ENCODE results near the gene ADAT2. TPM values are rescaled to one million over a fixed set of nuclear protein-coding genes. Genes with fewer than 3 reads are reported as not detected.

ADAT2 gene
- total RNA-seq, 2 experiments from 2014 or later = 29.6 to 31.6 TPM

GRCh38 chr6:143395699-143396098 is 54.8 kb downstream of the ADAT2 start:
- Mint-ChIP-seq H3K27ac (no peak overlapping the region), H3K4me1 (peaks cover 7% of the 10 kb centered on the region), H3K27me3 (no peaks in the 10 kb centered on the region), H3K9me3 (no peaks in the 10 kb centered on the region), H3K4me3 (no peak overlapping the region), H3K36me3 (no peaks in the 10 kb centered on the region)
- no peak for DNase-seq

- no peaks in the 10 kb centered on the region for H3K36me3 Mint-ChIP-seq
- H3K4me1 Mint-ChIP-seq = no peaks in the 10 kb centered on the region
- no peak for DNase-seq
- H3K9me3 Mint-ChIP-seq = no peaks in the 10 kb centered on the region
- H3K27ac Mint-ChIP-seq = no peak overlapping the region
- no peak overlapping the region for H3K4me3 Mint-ChIP-seq
- H3K27me3 Mint-ChIP-seq = no peaks in the 10 kb centered on the region
Observed at GRCh38 chr6:143394389-143394788, 56.1 kb downstream of the ADAT2 start.

GRCh38 chr6:143390278-143390677 is 60.2 kb downstream of the ADAT2 start:
- Mint-ChIP-seq H3K4me1 (no peaks in the 10 kb centered on the region), H3K9me3 (no peaks in the 10 kb centered on the region), H3K36me3 (no peaks in the 10 kb centered on the region), H3K27me3 (no peaks in the 10 kb centered on the region), H3K4me3 (no peak overlapping the region), H3K27ac (no peak overlapping the region)
- DNase-seq = no peak

- Mint-ChIP-seq H3K4me1 (no peaks in the 10 kb centered on the region), H3K27me3 (peaks cover 4% of the 10 kb centered on the region), H3K27ac (no peak overlapping the region), H3K4me3 (no peak overlapping the region), H3K9me3 (no peaks in the 10 kb centered on the region), H3K36me3 (no peaks in the 10 kb centered on the region)
- no peak for DNase-seq
Observed at GRCh38 chr6:143385636-143386035, 64.9 kb downstream of the ADAT2 start.

- Mint-ChIP-seq H3K4me3 (no peak overlapping the region), H3K9me3 (peaks cover 5% of the 10 kb centered on the region)
Observed at GRCh38 chr6:143376861-143377260, 73.6 kb downstream of the ADAT2 start.

GRCh38 chr6:143376375-143376774 is 74.1 kb downstream of the ADAT2 start:
- Mint-ChIP-seq H3K36me3 (no peaks in the 10 kb centered on the region), H3K4me1 (no peaks in the 10 kb centered on the region), H3K4me3 (no peak overlapping the region), H3K27me3 (peaks cover 11% of the 10 kb centered on the region), H3K27ac (no peak overlapping the region), H3K9me3 (peaks cover 5% of the 10 kb centered on the region)
- DNase-seq = no peak

More at GRCh38 chr6:143376861-143377260, 73.6 kb downstream of the ADAT2 start:
- no peaks in the 10 kb centered on the region for H3K4me1 Mint-ChIP-seq
- no peaks in the 10 kb centered on the region for H3K36me3 Mint-ChIP-seq
- H3K27ac Mint-ChIP-seq = no peak overlapping the region
- peaks cover 15% of the 10 kb centered on the region for H3K27me3 Mint-ChIP-seq
- no peak for DNase-seq

- H3K27ac Mint-ChIP-seq = no peak overlapping the region
- H3K27me3 Mint-ChIP-seq = peaks cover 11% of the 10 kb centered on the region
- H3K4me3 Mint-ChIP-seq = no peak overlapping the region
- H3K4me1 Mint-ChIP-seq = no peaks in the 10 kb centered on the region
- DNase-seq = no peak
- peaks cover 5% of the 10 kb centered on the region for H3K9me3 Mint-ChIP-seq
- no peaks in the 10 kb centered on the region for H3K36me3 Mint-ChIP-seq
Observed at GRCh38 chr6:143375022-143375585, 75.4 kb downstream of the ADAT2 start.

GRCh38 chr6:143374014-143374413 is 76.5 kb downstream of the ADAT2 start:
- Mint-ChIP-seq H3K4me3 (no peak overlapping the region), H3K27me3 (peaks cover 8% of the 10 kb centered on the region), H3K4me1 (no peaks in the 10 kb centered on the region), H3K36me3 (no peaks in the 10 kb centered on the region), H3K9me3 (peaks cover 5% of the 10 kb centered on the region), H3K27ac (no peak overlapping the region)
- no peak for DNase-seq

Other genes with a start within 250 kb of the ADAT2 start
- 10 to 100 TPM; 29.3 to 31.3 TPM for gene PEX3, start 110 bp upstream of the ADAT2 start, total RNA-seq
- gene FUCA2, start 61.0 kb upstream of the ADAT2 start, total RNA-seq = 1 to 10 TPM; 8.4 to 9.1 TPM
- gene PHACTR2, start 227.3 kb upstream of the ADAT2 start, total RNA-seq = 10 to 100 TPM; 18.8 to 22.1 TPM